Right atrium auricular region (tissue), 2 donors: ENCODE results near the gene COL4A2. TPM values are rescaled to one million over a fixed set of nuclear protein-coding genes. Genes with fewer than 3 reads are reported as not detected.

Source experiments
- DNase-seq: peaks from one replicate; pipeline ENCODE4 v3.0.0-alpha.2; 2019; ENCODE audit warnings: low spot score
- H3K27ac ChIP-seq, 2 donors: fragments of 200-600 bp; sonication (generic); 1 replicate in 1 of 2; 2 replicates in 1 of 2; pipeline ENCODE4 v1.5.1; 2016 to 2019
- H3K27me3 ChIP-seq, 2 donors: fragments of 200-600 bp; sonication (generic); one replicate each; pipeline versions ENCODE4 v1.5.1 to v1.6.0; 2017 to 2019
- H3K36me3 ChIP-seq: fragments of 200-600 bp; sonication (generic); one replicate; pipeline ENCODE4 v1.5.1; 2016
- H3K4me1 ChIP-seq, 2 donors: fragments of 200-600 bp; sonication (generic); one replicate each; pipeline versions ENCODE4 v1.5.1 to v1.6.0; 2017 to 2019
- H3K4me3 ChIP-seq, 2 donors: fragments of 200-600 bp; sonication (generic); 1 replicate in 1 of 2; 2 replicates in 1 of 2; pipeline ENCODE4 v1.5.1; 2017 to 2019; ENCODE audit warnings: mild to moderate bottlenecking in 1 of 2, moderate library complexity in 1 of 2
- H3K9me3 ChIP-seq, 2 donors: fragments of 200-600 bp; sonication (generic); one replicate each; pipeline ENCODE4 v1.5.1; 2019
- total RNA-seq, 2 donors: library from RNA; depleted of rRNA; stranded (reverse); fragments of >200 nt; gene quantifications; one replicate each; pipeline ENCODE4 v1.1.0, GENCODE V29; 2016
- TF ChIP-seq, protein P1 (sequence below), 2 donors: fragments of 200-600 bp; sonication (generic); IDR thresholded peaks; one replicate each; pipeline ENCODE4 v1.5.1; 2019; ENCODE audit warnings: antibody characterized with exemption in 2 of 2

Gene COL4A2
- total RNA-seq, 2 donors from 2014 or later: 141 to 153 TPM

GRCh38 chr13:110492679-110493593 lies 185.9 kb downstream of the COL4A2 start:
- TF ChIP-seq, protein P1, sequence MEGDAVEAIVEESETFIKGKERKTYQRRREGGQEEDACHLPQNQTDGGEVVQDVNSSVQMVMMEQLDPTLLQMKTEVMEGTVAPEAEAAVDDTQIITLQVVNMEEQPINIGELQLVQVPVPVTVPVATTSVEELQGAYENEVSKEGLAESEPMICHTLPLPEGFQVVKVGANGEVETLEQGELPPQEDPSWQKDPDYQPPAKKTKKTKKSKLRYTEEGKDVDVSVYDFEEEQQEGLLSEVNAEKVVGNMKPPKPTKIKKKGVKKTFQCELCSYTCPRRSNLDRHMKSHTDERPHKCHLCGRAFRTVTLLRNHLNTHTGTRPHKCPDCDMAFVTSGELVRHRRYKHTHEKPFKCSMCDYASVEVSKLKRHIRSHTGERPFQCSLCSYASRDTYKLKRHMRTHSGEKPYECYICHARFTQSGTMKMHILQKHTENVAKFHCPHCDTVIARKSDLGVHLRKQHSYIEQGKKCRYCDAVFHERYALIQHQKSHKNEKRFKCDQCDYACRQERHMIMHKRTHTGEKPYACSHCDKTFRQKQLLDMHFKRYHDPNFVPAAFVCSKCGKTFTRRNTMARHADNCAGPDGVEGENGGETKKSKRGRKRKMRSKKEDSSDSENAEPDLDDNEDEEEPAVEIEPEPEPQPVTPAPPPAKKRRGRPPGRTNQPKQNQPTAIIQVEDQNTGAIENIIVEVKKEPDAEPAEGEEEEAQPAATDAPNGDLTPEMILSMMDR (IDR thresholded peaks at IDR 0.05): no peak
- no peaks in the 10 kb centered on the region for H3K4me1 ChIP-seq
- no peak for DNase-seq
- H3K27me3 ChIP-seq: no peaks in the 10 kb centered on the region
- H3K4me3 ChIP-seq: no peak overlapping the region
- no peaks in the 10 kb centered on the region for H3K9me3 ChIP-seq
- H3K36me3 ChIP-seq: peaks cover 96% of the 10 kb centered on the region
- H3K27ac ChIP-seq: no peak overlapping the region

GRCh38 chr13:110493613-110494012 lies 186.5 kb downstream of the COL4A2 start:
- no peak for DNase-seq
- no peaks in the 10 kb centered on the region for H3K27me3 ChIP-seq
- peaks cover 98% of the 10 kb centered on the region for H3K36me3 ChIP-seq
- TF ChIP-seq, protein P1 (IDR thresholded peaks at IDR 0.05): no peak
- no peak overlapping the region for H3K4me3 ChIP-seq
- no peaks in the 10 kb centered on the region for H3K9me3 ChIP-seq
- no peaks in the 10 kb centered on the region for H3K4me1 ChIP-seq
- H3K27ac ChIP-seq: no peak overlapping the region

- Histone ChIP-seq H3K27ac (no peak overlapping the region), H3K4me1 (no peaks in the 10 kb centered on the region), H3K27me3 (no peaks in the 10 kb centered on the region), H3K36me3 (peaks cover 98% of the 10 kb centered on the region), H3K4me3 (no peak overlapping the region), H3K9me3 (no peaks in the 10 kb centered on the region)
- no peak for DNase-seq
- TF ChIP-seq, protein P1 (IDR thresholded peaks at IDR 0.05): no peak
Observed at GRCh38 chr13:110495376-110495775, 188.3 kb downstream of the COL4A2 start.

DNA sequence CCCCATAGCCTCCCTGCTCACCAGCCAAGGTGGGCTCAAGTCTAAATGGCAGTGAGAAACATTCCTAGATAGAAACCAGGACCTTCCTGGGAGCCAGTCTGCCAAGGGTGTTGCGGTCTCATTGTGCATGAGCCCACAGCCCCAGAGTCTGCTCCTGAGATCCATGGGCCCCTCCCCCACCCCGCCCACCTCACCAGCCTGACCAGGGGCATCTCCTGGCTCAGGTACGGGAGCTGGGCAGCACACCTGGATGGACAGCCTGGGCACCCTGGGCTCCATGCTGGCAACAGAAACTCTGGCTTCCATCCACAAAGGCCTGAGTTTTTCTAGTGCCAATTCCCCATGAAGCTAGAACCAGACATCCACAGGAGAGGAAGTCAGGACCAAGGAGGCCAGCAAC lies 188.8 kb downstream of the COL4A2 start:
- H3K36me3 ChIP-seq: peaks cover 98% of the 10 kb centered on the region
- H3K27me3 ChIP-seq: no peaks in the 10 kb centered on the region
- H3K4me1 ChIP-seq: no peaks in the 10 kb centered on the region
- no peak overlapping the region for H3K27ac ChIP-seq
- no peaks in the 10 kb centered on the region for H3K9me3 ChIP-seq
- no peak overlapping the region for H3K4me3 ChIP-seq
- TF ChIP-seq, protein P1 (IDR thresholded peaks at IDR 0.05): no peak
- no peak for DNase-seq

DNA sequence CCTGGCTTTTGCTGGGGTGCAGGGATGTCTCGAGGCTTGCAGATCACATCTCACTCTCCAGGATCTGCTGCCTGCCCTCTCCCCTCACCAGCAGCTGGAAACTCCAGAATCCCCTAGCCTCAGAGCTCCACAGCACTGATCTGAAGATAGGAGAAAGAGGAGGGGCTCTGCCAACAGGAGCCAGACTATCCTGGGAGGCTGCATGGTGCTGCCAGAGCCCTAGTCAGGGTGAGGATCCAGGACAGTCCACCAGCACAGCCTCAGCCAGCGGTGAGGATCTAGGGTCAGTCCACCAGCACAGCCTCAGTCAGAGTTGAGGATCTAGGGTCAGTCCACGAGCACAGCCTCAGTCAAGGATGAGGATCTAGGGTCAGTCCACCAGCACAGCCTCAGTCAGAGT lies 189.2 kb downstream of the COL4A2 start:
- H3K4me3 ChIP-seq: no peak overlapping the region
- peaks cover 98% of the 10 kb centered on the region for H3K36me3 ChIP-seq
- H3K27ac ChIP-seq: no peak overlapping the region
- no peaks in the 10 kb centered on the region for H3K4me1 ChIP-seq
- no peaks in the 10 kb centered on the region for H3K9me3 ChIP-seq
- TF ChIP-seq, protein P1 (IDR thresholded peaks at IDR 0.05): no peak
- DNase-seq: no peak
- no peaks in the 10 kb centered on the region for H3K27me3 ChIP-seq
